ENCODE data around the gene PLXNB3. TPM values are rescaled to one million over a fixed set of nuclear protein-coding genes. Genes with fewer than 3 reads are reported as not detected.

Gene PLXNB3
- total RNA-seq, 1 experiment from 2014 or later = 0.16 TPM

- no peak overlapping the region for H3K4me3 ChIP-seq (ENCODE audit: low read depth, low read length)
- H3K4me1 Mint-ChIP-seq (ENCODE audit: low read depth, unreplicated experiment) = no peaks in the 10 kb centered on the region
- no peaks in the 10 kb centered on the region for H3K36me3 ChIP-seq (ENCODE audit: control insufficient read depth, insufficient read depth, low read length)
- ChIA-PET POLR2A (no interaction called here), CTCF (interaction anchor here (0.6 kb wide), 1 partner anchor 539 kb away, joined by 5 read pairs; no protein-coding TSS in a partner anchor)
- intact Hi-C loops (cut with micrococcal nuclease; ENCODE audit: unreplicated experiment) = no loop called here
- no peaks in the 10 kb centered on the region for H3K27me3 Mint-ChIP-seq (ENCODE audit: insufficient read depth, unreplicated experiment)
- no peak overlapping the region for H3K27ac Mint-ChIP-seq (ENCODE audit: unreplicated experiment)
- TF ChIP-seq, protein P1, sequence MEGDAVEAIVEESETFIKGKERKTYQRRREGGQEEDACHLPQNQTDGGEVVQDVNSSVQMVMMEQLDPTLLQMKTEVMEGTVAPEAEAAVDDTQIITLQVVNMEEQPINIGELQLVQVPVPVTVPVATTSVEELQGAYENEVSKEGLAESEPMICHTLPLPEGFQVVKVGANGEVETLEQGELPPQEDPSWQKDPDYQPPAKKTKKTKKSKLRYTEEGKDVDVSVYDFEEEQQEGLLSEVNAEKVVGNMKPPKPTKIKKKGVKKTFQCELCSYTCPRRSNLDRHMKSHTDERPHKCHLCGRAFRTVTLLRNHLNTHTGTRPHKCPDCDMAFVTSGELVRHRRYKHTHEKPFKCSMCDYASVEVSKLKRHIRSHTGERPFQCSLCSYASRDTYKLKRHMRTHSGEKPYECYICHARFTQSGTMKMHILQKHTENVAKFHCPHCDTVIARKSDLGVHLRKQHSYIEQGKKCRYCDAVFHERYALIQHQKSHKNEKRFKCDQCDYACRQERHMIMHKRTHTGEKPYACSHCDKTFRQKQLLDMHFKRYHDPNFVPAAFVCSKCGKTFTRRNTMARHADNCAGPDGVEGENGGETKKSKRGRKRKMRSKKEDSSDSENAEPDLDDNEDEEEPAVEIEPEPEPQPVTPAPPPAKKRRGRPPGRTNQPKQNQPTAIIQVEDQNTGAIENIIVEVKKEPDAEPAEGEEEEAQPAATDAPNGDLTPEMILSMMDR (IDR thresholded peaks at IDR 0.05; ENCODE audit: insufficient read depth in 1 of 2, low read depth in 1 of 2, low read length in 1 of 2, severe bottlenecking in 1 of 2, unreplicated experiment in 1 of 2) = no peak
- no peaks in the 10 kb centered on the region for H3K27me3 ChIP-seq (replicated peaks; ENCODE audit: control insufficient read depth, insufficient read depth, low read length)
- H3K9me3 Mint-ChIP-seq (ENCODE audit: unreplicated experiment) = no peaks in the 10 kb centered on the region
- no peaks in the 10 kb centered on the region for H3K9me3 ChIP-seq
- H3K36me3 Mint-ChIP-seq (ENCODE audit: insufficient read depth, unreplicated experiment) = peaks cover 6% of the 10 kb centered on the region
- no peak for DNase-seq
- no TSS peak for BruUV-seq (replicated peaks)
- H3K4me3 Mint-ChIP-seq (ENCODE audit: unreplicated experiment) = no peak overlapping the region
- H3K4me1 ChIP-seq = no peaks in the 10 kb centered on the region
Observed at GRCh38 chrX:153778181-153778580, 14.1 kb downstream of the PLXNB3 start.

- no peak overlapping the region for H3K27ac Mint-ChIP-seq (ENCODE audit: unreplicated experiment)
- H3K4me1 Mint-ChIP-seq (ENCODE audit: low read depth, unreplicated experiment) = no peaks in the 10 kb centered on the region
- no peaks in the 10 kb centered on the region for H3K4me1 ChIP-seq
Observed at GRCh38 chrX:153778684-153779101, 14.6 kb downstream of the PLXNB3 start.

DNA sequence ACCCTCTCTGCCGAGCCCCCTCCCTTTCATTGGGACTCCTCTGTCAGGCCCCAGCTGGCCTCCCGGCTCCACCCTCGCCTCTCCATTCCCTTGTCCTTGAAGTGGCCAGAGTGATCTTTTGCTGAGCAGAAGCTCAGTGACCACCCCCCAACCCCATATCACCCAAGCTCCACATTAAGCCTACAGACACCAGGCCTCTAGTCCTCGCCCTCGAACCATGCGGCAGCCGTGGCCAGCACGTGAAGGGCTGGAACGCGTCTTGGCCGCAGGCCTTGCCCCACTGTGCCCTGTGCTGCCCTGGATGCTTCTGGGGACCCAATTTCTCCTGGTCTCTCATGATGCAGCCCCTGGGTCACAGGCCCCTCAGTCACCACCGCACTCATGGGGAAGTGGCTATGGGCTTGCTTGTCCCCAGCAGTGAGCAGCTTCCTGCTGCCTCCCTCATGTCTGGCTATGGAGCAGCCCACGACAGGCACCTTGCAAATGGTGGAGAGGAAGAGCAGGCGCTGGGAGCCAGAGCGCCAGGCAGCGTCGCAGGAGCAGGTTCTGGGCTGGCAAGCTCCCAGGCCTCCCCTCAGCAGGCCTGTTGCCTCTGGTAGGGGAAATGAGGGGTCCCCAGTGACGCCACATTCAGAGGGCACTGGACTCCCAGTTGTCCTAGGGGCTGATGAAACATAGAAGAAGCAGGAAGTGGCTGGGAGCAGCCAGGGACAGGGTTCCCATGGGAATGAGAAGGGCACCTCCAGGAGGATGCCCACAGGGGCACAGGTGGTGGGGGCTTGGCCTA lies 16.0 kb downstream of the PLXNB3 start:
- Histone ChIP-seq H3K9me3 (no peaks in the 10 kb centered on the region), H3K4me1 (no peaks in the 10 kb centered on the region), H3K36me3 (ENCODE audit: control insufficient read depth, insufficient read depth, low read length) (no peaks in the 10 kb centered on the region), H3K27me3 (replicated peaks; ENCODE audit: control insufficient read depth, insufficient read depth, low read length) (no peaks in the 10 kb centered on the region), H3K4me3 (ENCODE audit: low read depth, low read length) (no peak overlapping the region)
- no peak for DNase-seq
- CTCF ChIA-PET = no interaction called here
- POLR2A ChIA-PET = no interaction called here
- Mint-ChIP-seq H3K36me3 (ENCODE audit: insufficient read depth, unreplicated experiment) (peaks cover 6% of the 10 kb centered on the region), H3K9me3 (ENCODE audit: unreplicated experiment) (no peaks in the 10 kb centered on the region), H3K27me3 (ENCODE audit: insufficient read depth, unreplicated experiment) (no peaks in the 10 kb centered on the region), H3K27ac (ENCODE audit: unreplicated experiment) (no peak overlapping the region), H3K4me1 (ENCODE audit: low read depth, unreplicated experiment) (no peaks in the 10 kb centered on the region), H3K4me3 (ENCODE audit: unreplicated experiment) (no peak overlapping the region)
- TF ChIP-seq, protein P1 (IDR thresholded peaks at IDR 0.05; ENCODE audit: insufficient read depth in 1 of 2, low read depth in 1 of 2, low read length in 1 of 2, severe bottlenecking in 1 of 2, unreplicated experiment in 1 of 2) = no peak
- intact Hi-C loops (cut with micrococcal nuclease; ENCODE audit: unreplicated experiment) = no loop called here
- no TSS peak for BruUV-seq (replicated peaks)

More at GRCh38 chrX:153778684-153779101, 14.6 kb downstream of the PLXNB3 start:
- H3K4me3 Mint-ChIP-seq (ENCODE audit: unreplicated experiment) = no peak overlapping the region
- peaks cover 6% of the 10 kb centered on the region for H3K36me3 Mint-ChIP-seq (ENCODE audit: insufficient read depth, unreplicated experiment)
- TF ChIP-seq, protein P1 (IDR thresholded peaks at IDR 0.05; ENCODE audit: insufficient read depth in 1 of 2, low read depth in 1 of 2, low read length in 1 of 2, severe bottlenecking in 1 of 2, unreplicated experiment in 1 of 2) = no peak
- POLR2A ChIA-PET = no interaction called here
- H3K9me3 Mint-ChIP-seq (ENCODE audit: unreplicated experiment) = no peaks in the 10 kb centered on the region
- H3K36me3 ChIP-seq (ENCODE audit: control insufficient read depth, insufficient read depth, low read length) = no peaks in the 10 kb centered on the region
- no peak for DNase-seq
- H3K9me3 ChIP-seq = no peaks in the 10 kb centered on the region
- intact Hi-C loops (cut with micrococcal nuclease; ENCODE audit: unreplicated experiment) = no loop called here
- H3K4me3 ChIP-seq (ENCODE audit: low read depth, low read length) = no peak overlapping the region
- no peaks in the 10 kb centered on the region for H3K27me3 Mint-ChIP-seq (ENCODE audit: insufficient read depth, unreplicated experiment)
- no peaks in the 10 kb centered on the region for H3K27me3 ChIP-seq (replicated peaks; ENCODE audit: control insufficient read depth, insufficient read depth, low read length)
- no TSS peak for BruUV-seq (replicated peaks)
- CTCF ChIA-PET = no interaction called here
